Activated CD8-positive, alpha-beta T cell treated with anti-CD3 and anti-CD28 coated beads for 36 hours (primary cell): ENCODE data around the gene ELAPOR2. TPM values are rescaled to one million over a fixed set of nuclear protein-coding genes. Genes with fewer than 3 reads are reported as not detected.

ENCODE experiments used
- ATAC-seq: fragments of 200-7000 bp; cut with Tn5 transposase; one replicate; pipeline ENCODE4 v1.10.0; 2021; ENCODE audit warnings: mild to moderate bottlenecking, moderate library complexity
- CTCF ChIA-PET: fragments of 350-600 bp; sonication (Branson Sonifier 250); formaldehyde crosslinking; loops from one replicate; lab custom pipeline; 2021; ENCODE audit warnings: antibody characterized with exemption; lab: Charles Lee
- POLR2A ChIA-PET: fragments of 350-600 bp; sonication (Branson Sonifier 250); formaldehyde crosslinking; loops from one replicate; lab custom pipeline; 2021; ENCODE audit warnings: antibody characterized with exemption; lab: Charles Lee
- DNase-seq: peaks from one replicate; pipeline ENCODE4 v3.0.0-alpha.2; 2020
- H3K27ac Mint-ChIP-seq: one replicate; pipeline ENCODE4 v1.8.0; 2021; ENCODE audit warnings: mild to moderate bottlenecking, mixed read lengths
- H3K27me3 Mint-ChIP-seq: one replicate; pipeline ENCODE4 v1.8.0; 2021; ENCODE audit warnings: mixed read lengths
- H3K36me3 Mint-ChIP-seq: one replicate; pipeline ENCODE4 v1.8.0; 2021; ENCODE audit warnings: low read depth, mixed read lengths
- H3K4me1 Mint-ChIP-seq: one replicate; pipeline ENCODE4 v1.8.0; 2021; ENCODE audit warnings: low read depth, mixed read lengths
- H3K4me3 Mint-ChIP-seq: one replicate; pipeline ENCODE4 v1.8.0; 2021; ENCODE audit warnings: mild to moderate bottlenecking, moderate library complexity, mixed read lengths
- H3K9me3 Mint-ChIP-seq: one replicate; pipeline ENCODE4 v1.8.0; 2021; ENCODE audit warnings: mixed read lengths
- intact Hi-C: fragments of 100-400 bp; cut with micrococcal nuclease; formaldehyde crosslinking; loops from one replicate; pipeline ENCODE4 v1.10.0; 2022
- total RNA-seq, 2 experiments: library from RNA; stranded (reverse); gene quantifications; one replicate each; pipeline ENCODE4 v1.2.3, GENCODE V29; 2021
- TF ChIP-seq, protein P1 (sequence below): fragments of 200-600 bp; IDR thresholded peaks from one replicate; pipeline ENCODE4 v1.8.0; 2022; ENCODE audit warnings: antibody characterized with exemption, mild to moderate bottlenecking

ELAPOR2 gene
- total RNA-seq, 2 experiments from 2014 or later: 2.8 to 3.1 TPM

DNA sequence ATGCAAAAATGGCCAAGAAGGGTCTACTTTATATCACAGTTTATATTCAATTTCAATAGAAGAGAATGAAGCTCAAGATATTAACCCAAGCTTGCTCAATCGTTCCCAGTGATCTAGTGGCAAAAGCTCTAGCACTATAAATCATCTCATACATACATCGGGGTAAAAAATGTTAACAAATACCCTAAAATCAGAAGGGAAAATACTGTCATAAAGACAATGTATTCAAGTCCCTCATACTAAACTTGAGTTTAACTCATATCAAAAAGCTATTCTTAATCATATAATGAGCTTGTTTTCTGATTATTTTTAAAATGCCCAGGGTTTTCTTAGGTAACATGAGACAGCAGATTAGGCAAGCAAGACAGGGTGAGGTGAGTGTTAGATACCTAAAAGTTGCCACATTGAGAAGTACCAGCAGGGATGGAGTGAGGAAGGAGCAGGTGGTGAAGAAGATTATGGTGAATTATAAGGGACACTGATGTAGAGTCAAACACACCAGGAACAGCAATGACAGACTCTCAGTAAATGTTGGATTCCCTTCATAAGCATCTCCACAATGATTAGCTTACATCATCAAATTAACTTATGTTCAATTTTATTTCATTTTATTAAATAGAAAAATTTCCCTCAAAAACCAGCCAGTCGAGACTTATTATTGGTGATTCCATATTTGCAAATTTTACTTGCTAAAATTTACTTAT is 46.2 kb downstream of the ELAPOR2 start:
- ATAC-seq (no peak), DNase-seq (no peak)
- Mint-ChIP-seq H3K27me3 (peaks cover 7% of the 10 kb centered on the region), H3K4me3 (no peak overlapping the region), H3K27ac (no peak overlapping the region), H3K36me3 (no peaks in the 10 kb centered on the region), H3K9me3 (no peaks in the 10 kb centered on the region), H3K4me1 (peaks cover 2% of the 10 kb centered on the region)
- ChIA-PET POLR2A (no interaction called here), CTCF (interaction anchor here (1.0 to 2.2 kb wide), 3 partner anchors 10 to 22 kb away, joined by 3 to 6 read pairs (median 6); no protein-coding TSS in a partner anchor)
- TF ChIP-seq, protein P1, sequence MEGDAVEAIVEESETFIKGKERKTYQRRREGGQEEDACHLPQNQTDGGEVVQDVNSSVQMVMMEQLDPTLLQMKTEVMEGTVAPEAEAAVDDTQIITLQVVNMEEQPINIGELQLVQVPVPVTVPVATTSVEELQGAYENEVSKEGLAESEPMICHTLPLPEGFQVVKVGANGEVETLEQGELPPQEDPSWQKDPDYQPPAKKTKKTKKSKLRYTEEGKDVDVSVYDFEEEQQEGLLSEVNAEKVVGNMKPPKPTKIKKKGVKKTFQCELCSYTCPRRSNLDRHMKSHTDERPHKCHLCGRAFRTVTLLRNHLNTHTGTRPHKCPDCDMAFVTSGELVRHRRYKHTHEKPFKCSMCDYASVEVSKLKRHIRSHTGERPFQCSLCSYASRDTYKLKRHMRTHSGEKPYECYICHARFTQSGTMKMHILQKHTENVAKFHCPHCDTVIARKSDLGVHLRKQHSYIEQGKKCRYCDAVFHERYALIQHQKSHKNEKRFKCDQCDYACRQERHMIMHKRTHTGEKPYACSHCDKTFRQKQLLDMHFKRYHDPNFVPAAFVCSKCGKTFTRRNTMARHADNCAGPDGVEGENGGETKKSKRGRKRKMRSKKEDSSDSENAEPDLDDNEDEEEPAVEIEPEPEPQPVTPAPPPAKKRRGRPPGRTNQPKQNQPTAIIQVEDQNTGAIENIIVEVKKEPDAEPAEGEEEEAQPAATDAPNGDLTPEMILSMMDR: no peak
- intact Hi-C loops: no loop called here

Other genes with a start within 250 kb of the ELAPOR2 start
- 10 to 100 TPM; 63.0 to 65.1 TPM for gene DMTF1, start 92.8 kb upstream of the ELAPOR2 start, total RNA-seq
- 10 to 100 TPM; 67.0 to 67.2 TPM for gene TMEM243, start 160.1 kb upstream of the ELAPOR2 start, total RNA-seq